Karpas-422 (cell line): ENCODE measurements around the gene ALOX5AP. TPM values are rescaled to one million over a fixed set of nuclear protein-coding genes. Genes with fewer than 3 reads are reported as not detected.

ENCODE experiments used
- DNase-seq: peaks from one replicate; pipeline ENCODE4 v3.0.0-alpha.2; 2015
- H2AFZ ChIP-seq: fragments of 200-600 bp; sonication (generic); 2 replicates; pipeline ENCODE4 v1.6.1; 2014; ENCODE audit warnings: antibody characterized with exemption, low read length, mixed read lengths
- H3K27ac ChIP-seq: fragments of 200-600 bp; sonication (generic); 2 replicates; pipeline ENCODE4 v1.5.1; 2014; ENCODE audit warnings: mild to moderate bottlenecking, low read length, moderate library complexity
- H3K27me3 ChIP-seq: fragments of 200-600 bp; sonication (generic); 2 replicates; pipeline ENCODE4 v1.6.1; 2014; ENCODE audit warnings: low read length, mixed read lengths
- H3K36me3 ChIP-seq: fragments of 200-600 bp; sonication (generic); 2 replicates; pipeline ENCODE4 v1.6.1; 2014; ENCODE audit warnings: low read length, mixed read lengths; ENCODE audit not compliant: insufficient read depth
- H3K4me1 ChIP-seq: fragments of 200-600 bp; sonication (generic); 2 replicates; pipeline ENCODE4 v1.6.1; 2014; ENCODE audit warnings: mild to moderate bottlenecking, low read length, mixed read lengths
- H3K4me2 ChIP-seq: fragments of 200-600 bp; sonication (generic); 2 replicates; pipeline ENCODE4 v1.6.1; 2014; ENCODE audit warnings: low read length, low read depth, mild to moderate bottlenecking; ENCODE audit not compliant: poor library complexity, severe bottlenecking
- H3K4me3 ChIP-seq: fragments of 200-600 bp; sonication (generic); 2 replicates; pipeline ENCODE4 v1.5.1; 2014; ENCODE audit warnings: mild to moderate bottlenecking, antibody characterized with exemption, low read length, mixed read lengths
- H3K79me2 ChIP-seq: fragments of 200-600 bp; sonication (generic); 2 replicates; pipeline ENCODE4 v1.6.1; 2014; ENCODE audit warnings: mild to moderate bottlenecking, low read length, mixed read lengths
- H3K9ac ChIP-seq: fragments of 200-600 bp; sonication (generic); 2 replicates; pipeline ENCODE4 v1.6.0; 2014; ENCODE audit warnings: low read length
- H3K9me2 ChIP-seq: fragments of 200-600 bp; sonication (generic), shearing (Covaris generic); replicated peaks from 2 replicates; pipeline ENCODE4 v1.6.0; 2014; ENCODE audit warnings: mild to moderate bottlenecking, low read length, moderate library complexity; ENCODE audit not compliant: insufficient read depth
- H3K9me3 ChIP-seq: fragments of 300-700, 200-600 bp; sonication (generic); 2 replicates; pipeline ENCODE4 v1.6.1; 2014; ENCODE audit warnings: low read length, mixed read lengths
- H4K20me1 ChIP-seq: fragments of 200-600 bp; sonication (generic); 2 replicates; pipeline ENCODE4 v1.6.1; 2014; ENCODE audit warnings: mild to moderate bottlenecking, antibody characterized with exemption, low read length, low read depth; ENCODE audit not compliant: insufficient read depth
- total RNA-seq: library from RNA; depleted of rRNA; stranded (reverse); fragments of >200 nt; shearing (Covaris generic); gene quantifications from 2 replicates; pipeline ENCODE4 v1.2.3, GENCODE V29; 2014; ENCODE audit warnings: low replicate concordance

ALOX5AP gene
- total RNA-seq, 1 experiment from 2014 or later = 512 TPM

DNA sequence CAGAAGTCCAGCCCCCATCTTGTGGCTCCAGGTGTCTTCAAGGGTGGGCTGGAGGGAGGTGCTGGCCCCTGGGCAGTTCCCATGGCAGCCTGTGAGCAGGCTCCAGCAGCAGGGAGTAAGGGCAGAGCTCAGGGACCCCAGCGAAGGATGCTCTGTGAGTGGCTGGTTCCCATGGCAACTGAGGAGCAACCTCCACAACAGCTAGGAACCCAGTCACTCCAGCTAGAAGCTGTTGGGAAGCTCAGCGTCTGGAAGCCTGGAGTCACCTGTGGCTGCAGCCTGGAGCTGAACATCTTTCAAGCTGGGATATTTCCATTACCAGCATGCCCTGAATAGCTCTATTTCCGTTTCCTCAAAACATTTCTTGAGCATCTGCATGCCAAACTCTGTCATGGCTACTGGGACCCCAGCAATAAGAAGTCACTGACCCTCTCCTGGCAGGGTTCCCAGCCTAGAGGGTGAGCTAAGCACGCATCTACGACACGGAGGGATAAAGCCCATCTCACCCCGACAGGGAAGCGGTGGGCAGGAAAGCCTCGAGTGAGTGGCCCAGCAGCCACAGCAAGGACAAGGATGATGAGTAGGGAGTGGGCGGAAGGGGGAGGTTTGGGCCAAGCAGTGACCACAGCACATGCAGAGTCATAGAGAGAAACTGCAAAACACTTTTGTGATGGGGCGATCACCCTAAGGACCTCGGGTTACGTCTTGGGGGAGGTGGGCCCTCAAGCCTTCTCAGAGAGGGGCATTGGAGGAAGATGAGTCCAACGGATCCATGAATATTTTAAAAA is 52.6 kb downstream of the ALOX5AP start:
- Histone ChIP-seq H3K4me1 (no peaks in the 10 kb centered on the region), H3K4me2 (no peak overlapping the region), H3K9me2 (no peaks in the 10 kb centered on the region)

DNA sequence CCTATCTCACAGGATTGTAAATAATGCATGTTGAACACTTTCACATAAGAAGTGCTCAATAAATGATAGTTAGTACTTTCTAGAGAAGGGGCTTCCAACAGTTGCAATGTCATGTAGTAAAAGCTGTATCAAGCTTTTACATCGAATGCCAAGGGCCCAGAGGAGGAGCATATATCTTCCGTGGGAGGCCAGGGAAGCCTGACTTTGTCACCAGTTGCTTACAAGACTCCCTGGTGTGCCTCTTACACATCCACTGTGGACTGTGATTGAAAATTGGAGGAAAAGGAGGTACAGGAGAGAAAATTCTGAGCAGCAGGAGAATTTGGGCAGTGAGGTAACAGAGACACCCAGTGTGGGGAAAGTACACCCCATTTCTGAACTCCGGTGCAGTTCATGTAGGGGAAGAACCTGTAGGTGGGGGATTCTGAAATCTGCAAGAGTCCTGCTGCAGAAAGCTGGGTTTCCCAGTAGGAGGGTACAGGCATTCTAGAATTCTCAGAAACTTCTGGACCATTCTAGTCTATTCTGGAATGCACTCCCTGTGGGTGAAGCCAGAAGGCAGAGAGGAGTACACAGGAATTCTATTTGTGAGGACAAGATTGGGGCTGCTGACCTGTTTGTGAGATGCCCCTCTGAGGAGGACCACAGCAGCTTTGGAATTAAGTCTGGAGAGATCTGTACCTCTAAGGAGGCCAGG is 54.0 kb downstream of the ALOX5AP start:
- Histone ChIP-seq H3K27me3 (no peaks in the 10 kb centered on the region), H3K27ac (no peak overlapping the region)

More for the DNA sequence above, 52.6 kb downstream of the ALOX5AP start:
- no peak overlapping the region for H3K4me3 ChIP-seq
- no peaks in the 10 kb centered on the region for H3K9me3 ChIP-seq
- no peaks in the 10 kb centered on the region for H4K20me1 ChIP-seq
- H2AFZ ChIP-seq = no peak overlapping the region
- H3K9ac ChIP-seq = no peak overlapping the region
- no peaks in the 10 kb centered on the region for H3K27me3 ChIP-seq
- H3K27ac ChIP-seq = no peak overlapping the region
- no peaks in the 10 kb centered on the region for H3K79me2 ChIP-seq
- H3K36me3 ChIP-seq = no peaks in the 10 kb centered on the region
- peak; percentile 15 for DNase-seq

DNA sequence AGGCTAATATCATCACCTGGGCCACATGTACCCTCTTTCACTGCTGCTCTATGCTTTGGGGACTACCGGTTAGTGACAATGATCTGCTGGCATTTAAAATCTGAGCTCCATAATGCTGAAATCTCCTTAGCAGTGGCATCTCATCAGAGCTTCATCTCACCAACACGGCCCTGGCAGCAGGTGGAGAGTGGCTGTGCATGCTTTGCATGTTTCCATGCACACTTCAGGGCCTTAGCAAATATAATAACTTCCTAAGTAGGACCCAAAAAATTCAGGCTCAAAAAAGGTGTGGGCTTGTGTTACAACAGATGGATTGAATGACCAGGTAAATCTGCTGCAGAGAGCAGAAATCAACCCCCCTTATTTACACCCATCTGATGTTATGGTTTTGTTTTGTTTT is 55.2 kb downstream of the ALOX5AP start:
- Histone ChIP-seq H3K36me3 (no peaks in the 10 kb centered on the region), H3K9me3 (no peaks in the 10 kb centered on the region), H3K79me2 (no peaks in the 10 kb centered on the region), H4K20me1 (no peaks in the 10 kb centered on the region), H3K4me3 (no peak overlapping the region), H3K9ac (no peak overlapping the region), H3K27ac (no peak overlapping the region), H3K4me2 (no peak overlapping the region), H3K27me3 (no peaks in the 10 kb centered on the region), H3K4me1 (no peaks in the 10 kb centered on the region), H2AFZ (no peak overlapping the region), H3K9me2 (no peaks in the 10 kb centered on the region)
- DNase-seq = no peak

More for the DNA sequence above, 54.0 kb downstream of the ALOX5AP start:
- Histone ChIP-seq H3K9me2 (no peaks in the 10 kb centered on the region), H4K20me1 (no peaks in the 10 kb centered on the region), H3K36me3 (no peaks in the 10 kb centered on the region), H3K4me3 (no peak overlapping the region), H3K9me3 (no peaks in the 10 kb centered on the region), H2AFZ (no peak overlapping the region), H3K4me2 (no peak overlapping the region), H3K4me1 (no peaks in the 10 kb centered on the region), H3K79me2 (no peaks in the 10 kb centered on the region), H3K9ac (no peak overlapping the region)
- no peak for DNase-seq

DNA sequence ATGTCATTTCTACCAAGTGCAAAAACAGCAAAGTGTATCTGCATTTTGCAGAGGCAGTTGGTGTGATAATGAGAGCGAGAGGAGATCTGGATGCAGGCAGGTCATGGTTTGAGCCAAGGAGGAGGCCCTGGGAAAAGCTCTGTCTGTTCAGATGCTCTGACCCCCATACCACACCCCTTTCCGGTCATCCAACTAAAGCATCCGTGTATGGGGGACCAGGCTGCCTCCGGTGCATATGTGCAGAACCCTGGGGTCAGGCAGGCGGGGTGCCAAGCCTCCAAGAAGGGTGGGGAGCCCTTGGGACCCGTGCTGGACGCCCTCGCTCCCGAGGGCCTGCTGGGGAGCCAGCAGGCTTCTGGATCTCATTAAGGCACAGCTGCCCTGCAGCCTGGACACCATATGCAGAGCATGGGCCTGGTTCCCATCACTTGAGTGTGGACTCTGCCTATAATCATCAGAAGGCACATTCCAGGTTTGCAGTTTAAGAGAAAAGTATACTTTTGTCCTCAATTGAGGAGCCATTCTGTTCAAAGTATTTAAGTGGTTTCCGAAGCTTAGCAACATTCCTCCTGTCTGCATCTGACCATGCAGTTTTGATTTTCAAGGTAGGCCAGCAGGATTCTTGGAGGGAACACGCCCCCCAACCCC is 56.1 kb downstream of the ALOX5AP start:
- H4K20me1 ChIP-seq = no peaks in the 10 kb centered on the region
- no peak overlapping the region for H2AFZ ChIP-seq
- no peaks in the 10 kb centered on the region for H3K9me2 ChIP-seq
- H3K9me3 ChIP-seq = no peaks in the 10 kb centered on the region
- no peak overlapping the region for H3K4me3 ChIP-seq
- H3K36me3 ChIP-seq = no peaks in the 10 kb centered on the region
- H3K4me2 ChIP-seq = no peak overlapping the region
- no peak overlapping the region for H3K27ac ChIP-seq
- no peaks in the 10 kb centered on the region for H3K79me2 ChIP-seq
- H3K27me3 ChIP-seq = no peaks in the 10 kb centered on the region
- no peak for DNase-seq
- peaks cover 4% of the 10 kb centered on the region for H3K4me1 ChIP-seq
- H3K9ac ChIP-seq = no peak overlapping the region

DNA sequence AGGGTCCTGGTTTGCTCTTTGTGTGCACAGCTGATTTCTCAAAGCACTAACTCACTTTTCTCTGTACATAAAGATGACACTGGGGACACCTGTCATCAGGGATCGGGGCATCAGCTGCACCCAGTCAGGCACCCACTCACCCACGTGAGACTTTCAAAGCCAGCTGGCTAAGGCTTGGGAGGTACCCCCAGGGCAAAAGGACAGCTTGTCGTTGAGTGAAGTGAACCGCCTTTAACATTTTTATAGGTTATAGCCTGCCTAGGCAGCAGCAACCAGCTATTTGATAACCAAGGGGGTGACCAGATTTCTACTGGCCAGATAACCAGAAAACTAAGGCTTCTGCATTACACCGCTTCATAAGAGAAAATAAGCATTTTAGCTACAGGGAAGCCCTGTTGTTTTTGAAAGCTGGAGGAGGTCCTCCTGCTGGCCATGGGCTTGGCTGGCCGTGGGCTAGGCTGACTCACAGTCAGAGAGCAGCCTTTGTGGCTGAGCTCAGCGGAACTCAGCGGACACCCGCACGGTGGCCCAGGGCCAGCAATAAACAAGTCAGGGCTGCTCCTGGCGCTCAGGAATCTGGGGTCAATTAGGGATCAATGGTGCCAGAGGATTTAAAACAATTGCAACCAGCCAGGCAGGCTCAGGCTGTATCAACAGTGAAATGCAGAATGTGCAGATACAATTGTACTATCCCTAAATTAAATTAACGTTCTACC is 57.1 kb downstream of the ALOX5AP start:
- no peak overlapping the region for H2AFZ ChIP-seq
- H3K4me3 ChIP-seq = no peak overlapping the region
- no peaks in the 10 kb centered on the region for H3K36me3 ChIP-seq
- no peaks in the 10 kb centered on the region for H3K9me2 ChIP-seq
- no peaks in the 10 kb centered on the region for H3K9me3 ChIP-seq
- no peak overlapping the region for H3K9ac ChIP-seq
- no peak overlapping the region for H3K4me2 ChIP-seq
- no peaks in the 10 kb centered on the region for H3K27me3 ChIP-seq
- H3K79me2 ChIP-seq = no peaks in the 10 kb centered on the region
- H3K4me1 ChIP-seq = peaks cover 9% of the 10 kb centered on the region
- DNase-seq = no peak
- H4K20me1 ChIP-seq = no peaks in the 10 kb centered on the region
- no peak overlapping the region for H3K27ac ChIP-seq

DNA sequence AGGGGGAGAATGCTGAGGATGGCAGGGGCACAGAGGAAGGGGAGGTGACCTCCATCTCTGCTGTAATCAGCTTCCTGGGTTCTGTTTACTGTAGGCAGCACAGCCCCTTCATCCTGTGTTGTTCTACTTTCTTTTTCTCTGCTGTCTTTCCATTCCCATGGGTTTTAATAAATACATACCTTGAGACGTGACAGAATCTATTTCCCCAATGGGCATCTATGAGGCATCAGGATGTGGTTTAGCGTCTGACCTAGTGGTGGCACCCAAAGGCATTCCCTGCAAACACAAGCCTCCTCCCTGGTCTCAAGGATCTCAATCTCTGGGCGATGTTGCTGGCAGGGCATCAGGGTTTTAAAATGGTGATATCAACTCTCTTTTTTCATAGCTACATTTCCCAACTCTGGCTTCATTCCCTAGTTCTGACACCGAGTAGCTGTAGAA is 60.8 kb downstream of the ALOX5AP start:
- no peak for DNase-seq
- Histone ChIP-seq H4K20me1 (no peaks in the 10 kb centered on the region), H3K4me1 (peaks cover 9% of the 10 kb centered on the region), H3K9me2 (no peaks in the 10 kb centered on the region), H3K4me2 (peak overlapping the region; percentile 32), H3K9me3 (no peaks in the 10 kb centered on the region), H3K4me3 (peak overlapping the region; percentile 11; the same call in 1 of the 2 replicates), H3K27ac (no peak overlapping the region), H3K27me3 (no peaks in the 10 kb centered on the region), H2AFZ (0 out of 2 replicates have a peak overlapping the region, but pooled peaks have one; percentile 33), H3K9ac (peak overlapping the region; percentile 8; the same call in 1 of the 2 replicates), H3K79me2 (no peaks in the 10 kb centered on the region), H3K36me3 (no peaks in the 10 kb centered on the region)

DNA sequence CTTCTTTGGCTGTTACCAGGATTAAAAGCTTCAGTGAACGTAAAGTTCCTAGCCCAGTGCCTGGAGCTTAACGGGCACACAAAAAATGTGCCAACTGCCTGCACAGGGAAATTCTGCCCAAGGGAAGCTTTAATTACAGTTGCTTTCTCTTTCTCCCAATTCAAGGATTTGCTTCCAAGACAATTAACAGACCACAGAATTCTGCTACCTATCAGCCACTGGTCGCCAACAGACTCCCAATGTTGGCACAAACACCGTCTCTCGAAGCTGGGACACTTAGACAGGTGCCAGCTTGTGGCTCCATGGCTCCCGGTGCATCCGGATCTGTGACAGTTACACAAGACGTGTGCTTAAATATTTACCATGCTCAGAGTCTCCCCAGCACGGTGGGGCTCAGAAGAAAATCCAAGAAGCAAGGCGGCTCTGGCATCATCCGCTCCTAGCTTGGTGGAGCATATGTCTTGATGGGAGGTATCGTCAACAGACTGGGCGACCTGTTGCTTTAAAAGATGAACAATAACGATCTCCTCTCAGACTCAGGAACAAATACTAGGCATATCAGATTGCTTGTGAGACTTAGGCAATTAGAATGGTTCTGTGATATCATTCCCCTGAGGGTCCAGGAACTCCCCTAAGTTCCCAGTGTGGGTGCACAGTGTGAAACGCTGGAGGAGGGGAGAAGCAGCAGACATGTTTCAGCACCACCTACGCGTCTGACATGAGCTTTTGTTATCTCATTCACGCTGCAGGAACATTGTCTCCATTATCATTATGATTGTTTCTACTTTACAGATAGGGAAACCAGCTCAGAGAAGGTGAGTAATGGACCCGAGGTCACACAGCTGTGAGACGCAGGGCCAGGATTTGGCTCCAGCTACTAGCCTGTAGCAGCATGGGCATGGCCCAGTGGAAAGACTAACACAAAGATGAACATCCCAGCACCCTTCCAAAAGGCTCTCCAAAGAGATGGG is 61.6 kb downstream of the ALOX5AP start:
- Histone ChIP-seq H4K20me1 (no peaks in the 10 kb centered on the region), H3K4me2 (peak overlapping the region; percentile 32), H3K4me1 (peaks cover 9% of the 10 kb centered on the region), H3K9ac (peak overlapping the region; percentile 8; the same call in 1 of the 2 replicates), H3K79me2 (no peaks in the 10 kb centered on the region), H3K4me3 (peak overlapping the region; percentile 11; the same call in 1 of the 2 replicates), H3K27me3 (no peaks in the 10 kb centered on the region), H3K9me2 (no peaks in the 10 kb centered on the region), H2AFZ (0 out of 2 replicates have a peak overlapping the region, but pooled peaks have one; percentile 33), H3K27ac (no peak overlapping the region), H3K36me3 (no peaks in the 10 kb centered on the region), H3K9me3 (no peaks in the 10 kb centered on the region)
- no peak for DNase-seq
